HG02884 (cell line): ENCODE data around the gene INMT.

ENCODE experiments used
- ATAC-seq: cut with Tn5 transposase; IDR thresholded peaks from one replicate; pipeline ENCODE4 v1.9.1; 2021; ENCODE audit warnings: mild to moderate bottlenecking, moderate library complexity; ENCODE audit not compliant: unreplicated experiment

Gene INMT

GRCh38 chr7:30727061-30727945 is 24.6 kb upstream of the INMT start:
- ATAC-seq: peak; percentile 70

DNA sequence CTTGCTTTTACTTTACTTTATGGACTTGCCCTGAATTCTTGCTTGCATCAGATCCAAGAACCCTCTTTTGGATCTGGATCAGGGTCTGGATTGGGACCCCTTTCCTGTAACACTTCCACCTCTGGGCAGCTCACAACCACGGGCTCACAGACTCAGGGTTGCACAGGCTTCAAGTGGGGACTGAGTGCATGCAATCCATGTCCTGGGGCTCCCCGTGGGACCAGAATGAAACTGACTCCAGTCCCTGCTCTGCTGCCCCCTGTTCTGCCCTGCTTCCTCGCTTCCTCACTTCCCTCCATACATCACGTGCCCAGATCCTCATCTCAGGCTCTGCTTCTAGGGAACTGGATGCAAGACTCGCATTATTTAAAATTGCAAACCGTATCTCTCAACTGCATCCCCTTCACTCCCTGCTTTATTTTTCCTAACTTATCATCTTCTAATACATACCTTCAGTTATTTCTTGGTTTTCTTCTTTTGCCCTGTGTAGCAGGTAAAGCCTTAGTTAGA is 23.3 kb upstream of the INMT start:
- ATAC-seq: no peak

- ATAC-seq: no peak
These were observed 22.3 kb upstream of the INMT start for GRCh38 chr7:30729642-30730041.

DNA sequence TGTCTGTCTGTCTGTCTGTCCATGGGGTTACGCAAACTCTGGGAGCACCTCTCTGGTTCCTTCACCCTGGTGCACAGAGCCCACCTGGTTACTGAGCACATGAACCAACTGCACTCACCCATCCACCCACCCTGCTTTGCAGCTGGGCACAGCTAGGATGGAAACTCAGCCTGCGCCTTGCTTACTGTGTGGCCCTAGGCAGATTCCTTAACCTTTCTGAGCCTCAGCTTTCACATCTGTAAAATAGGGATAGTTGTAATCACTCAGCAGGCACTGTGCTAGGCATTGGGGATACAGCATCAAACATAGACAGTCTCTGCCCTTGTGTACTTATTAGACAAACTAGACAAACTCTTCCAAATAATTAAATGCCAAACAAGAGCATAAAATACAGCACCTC is 21.8 kb upstream of the INMT start:
- ATAC-seq: no peak

- no peak for ATAC-seq
These were observed 20.9 kb upstream of the INMT start for GRCh38 chr7:30730996-30731395.

DNA sequence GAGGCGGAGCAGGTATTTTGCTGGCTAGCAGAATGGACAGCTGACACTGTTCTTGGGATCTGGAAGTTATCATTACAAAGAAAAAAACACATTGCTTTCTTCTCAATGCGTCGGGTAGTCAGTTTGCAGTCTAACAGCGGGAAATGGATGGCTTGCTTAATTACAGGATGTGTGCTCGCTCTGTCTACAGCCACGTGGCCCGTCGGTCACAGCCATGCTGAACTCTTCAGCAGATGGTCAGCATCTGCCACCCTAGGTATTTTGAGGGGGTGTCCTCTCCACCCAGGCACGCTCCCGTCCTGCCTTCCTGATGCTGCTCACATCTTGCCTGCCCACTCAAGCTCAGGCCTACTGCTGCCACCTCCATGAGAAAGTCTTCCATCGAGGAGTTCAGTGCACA is 20.4 kb upstream of the INMT start:
- ATAC-seq: no peak

- no peak for ATAC-seq
These were observed 19.3 kb upstream of the INMT start for GRCh38 chr7:30732606-30733005.

- ATAC-seq: no peak
These were observed 18.7 kb upstream of the INMT start for GRCh38 chr7:30733216-30733615.

GRCh38 chr7:30733691-30734090 is 18.2 kb upstream of the INMT start:
- ATAC-seq: no peak

- ATAC-seq: no peak
These were observed 17.4 kb upstream of the INMT start for GRCh38 chr7:30734497-30734896.

- no peak for ATAC-seq
These were observed 16.3 kb upstream of the INMT start for GRCh38 chr7:30735631-30736030.

DNA sequence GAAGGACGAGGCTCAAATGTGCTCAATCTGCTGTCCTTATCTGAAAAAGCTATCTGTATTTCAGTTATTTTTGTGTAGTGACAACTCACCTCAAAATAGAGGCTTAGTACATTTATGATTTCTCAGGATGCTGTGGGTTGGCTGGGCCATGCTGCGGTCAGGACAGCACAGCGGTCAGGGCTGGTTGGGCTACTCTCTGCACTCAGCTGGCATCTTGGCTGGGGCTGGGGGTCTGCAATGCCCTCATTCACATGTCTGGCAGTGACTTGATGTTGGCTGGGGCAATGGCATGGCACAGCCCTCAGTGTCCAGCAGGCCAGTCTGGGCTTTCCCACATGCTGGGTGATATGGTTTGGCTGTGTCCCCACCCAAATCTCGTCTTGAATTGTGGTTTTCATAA is 15.6 kb upstream of the INMT start:
- ATAC-seq: no peak

GRCh38 chr7:30738026-30738915 is 13.7 kb upstream of the INMT start:
- ATAC-seq: no peak

GRCh38 chr7:30739691-30740090 is 12.2 kb upstream of the INMT start:
- no peak for ATAC-seq

GRCh38 chr7:30740417-30741181 is 11.3 kb upstream of the INMT start:
- no peak for ATAC-seq

DNA sequence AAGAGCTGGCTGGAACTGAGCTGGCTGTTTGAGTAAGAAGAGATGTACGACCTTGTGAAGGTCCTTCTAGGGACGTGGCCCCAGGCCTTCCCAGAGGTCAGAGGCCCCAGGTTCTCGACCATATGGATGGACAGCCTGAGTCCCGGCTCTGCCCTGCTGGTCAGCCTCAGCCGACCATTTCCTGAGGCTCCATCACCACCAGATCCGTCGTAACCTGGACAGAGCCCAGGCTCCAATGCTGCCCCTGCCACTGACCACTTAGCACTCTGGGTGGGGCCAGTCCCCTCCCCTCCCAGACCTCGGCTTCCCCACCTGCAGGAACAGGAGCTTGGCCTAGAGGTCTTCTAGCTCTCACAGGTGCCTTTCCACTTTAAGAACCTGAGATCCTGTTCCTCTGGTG is 10.6 kb upstream of the INMT start:
- no peak for ATAC-seq

GRCh38 chr7:30743371-30744074 is 8.4 kb upstream of the INMT start:
- ATAC-seq: no peak

DNA sequence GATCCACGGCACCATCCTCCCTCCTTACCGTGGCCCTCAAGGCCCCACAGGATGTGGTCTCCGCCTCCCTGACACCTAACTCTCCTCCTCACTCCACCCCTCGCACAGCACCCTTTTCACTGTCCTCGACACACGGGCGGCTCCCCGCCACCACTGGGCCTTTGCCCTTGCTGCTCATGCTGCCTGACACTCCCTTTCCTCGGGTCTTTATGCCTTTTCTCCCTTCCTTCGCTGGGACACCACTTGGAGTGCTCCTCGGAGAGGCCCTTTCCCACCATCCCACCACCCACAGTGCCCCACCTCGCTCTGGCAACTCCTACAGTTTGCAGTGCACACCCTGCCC is 7.9 kb upstream of the INMT start:
- no peak for ATAC-seq

DNA sequence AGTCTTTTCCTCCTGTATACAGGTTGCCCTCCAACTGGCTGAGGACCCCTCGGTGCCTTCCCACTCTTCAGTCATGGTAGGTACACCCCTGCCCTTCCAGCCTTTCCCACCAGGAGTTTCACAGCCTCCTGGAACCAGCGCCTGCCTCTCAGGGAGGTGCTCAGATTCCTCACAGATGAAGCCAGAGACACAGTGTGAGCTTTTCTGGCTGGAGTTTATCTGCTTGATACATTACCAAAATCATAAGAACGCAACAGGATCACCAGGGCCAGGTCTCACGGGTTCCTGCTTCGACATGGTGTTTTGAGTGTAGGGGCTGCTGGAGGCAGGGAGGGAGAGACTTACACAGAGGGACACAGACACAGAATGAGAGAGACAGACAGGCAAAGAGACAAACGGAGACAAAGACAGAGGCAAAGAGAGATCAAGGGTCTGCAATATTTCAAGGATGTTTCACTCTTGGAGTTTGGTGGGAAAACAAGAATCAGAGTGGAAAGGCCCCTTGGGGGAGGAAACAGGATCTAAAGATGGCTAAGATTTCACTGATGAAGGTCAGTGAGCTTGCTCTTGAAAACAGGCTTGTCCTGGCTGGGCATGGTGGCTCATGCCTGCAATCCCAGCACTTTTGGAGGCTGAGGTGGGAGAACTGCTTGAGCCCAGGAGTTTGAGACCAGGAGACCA is 6.5 kb upstream of the INMT start:
- no peak for ATAC-seq

GRCh38 chr7:30750010-30750409 is 1.9 kb upstream of the INMT start:
- no peak for ATAC-seq
